Small intestine (tissue), 7 donors: ENCODE measurements around the gene LRSAM1. TPM values are rescaled to one million over a fixed set of nuclear protein-coding genes. Genes with fewer than 3 reads are reported as not detected.

Experiments
- DNase-seq, 2 donors: peaks; one replicate each; pipeline versions ENCODE4 v3.0.0 to v3.0.0-alpha.2; 2013
- FAIRE-seq: peaks from 2 replicates; lab custom pipeline; 2012; peaks lifted over from hg19 to GRCh38; lab: Jason Lieb, UNC
- H3K27ac ChIP-seq, 3 donors: one replicate each; pipeline ENCODE4 v1.5.1; 2013; ENCODE audit warnings: low read length in 2 of 3, mild to moderate bottlenecking in 2 of 3, control low read depth in 1 of 3, inconsistent platforms in 1 of 3, low read depth in 1 of 3, moderate library complexity in 1 of 3
- H3K27me3 ChIP-seq, 3 donors: one replicate each; pipeline ENCODE4 v1.6.1; 2013; ENCODE audit warnings: low read length in 3 of 3, inconsistent platforms in 1 of 3; ENCODE audit not compliant: control insufficient read depth in 3 of 3, insufficient read depth in 3 of 3
- H3K36me3 ChIP-seq, 3 donors: one replicate each; pipeline ENCODE4 v1.6.1; 2013; ENCODE audit warnings: low read length in 3 of 3, inconsistent platforms in 1 of 3, low read depth in 1 of 3, mild to moderate bottlenecking in 1 of 3, moderate library complexity in 1 of 3; ENCODE audit not compliant: control insufficient read depth in 3 of 3, insufficient read depth in 2 of 3
- H3K4me1 ChIP-seq, 3 donors: one replicate each; pipeline ENCODE4 v1.6.1; 2013; ENCODE audit warnings: low read length in 2 of 3, inconsistent platforms in 1 of 3, low read depth in 1 of 3, mild to moderate bottlenecking in 1 of 3, moderate library complexity in 1 of 3; ENCODE audit not compliant: control insufficient read depth in 3 of 3, insufficient read depth in 2 of 3
- H3K4me3 ChIP-seq, 3 donors: one replicate each; pipeline ENCODE4 v1.5.1; 2013; ENCODE audit warnings: low read length in 3 of 3, control low read depth in 1 of 3, inconsistent platforms in 1 of 3, low read depth in 1 of 3, mild to moderate bottlenecking in 1 of 3, moderate library complexity in 1 of 3
- H3K9me3 ChIP-seq, 2 donors: one replicate each; pipeline ENCODE4 v1.6.1; 2013; ENCODE audit warnings: low read depth in 1 of 2, low read length in 1 of 2; ENCODE audit not compliant: control insufficient read depth in 2 of 2, insufficient read depth in 1 of 2
- WGBS, 3 donors: extraction: QIAGEN DNeasy Blood & Tissue Kit; methylation state at CpG; one replicate each; pipeline ENCODE4 v1.1.7; 2013; 5-methylcytosine and 5-hydroxymethylcytosine counted together
- polyA plus RNA-seq, 4 donors: library from polyadenylated mRNA; stranded (reverse) in 3 of 4; unstranded in 1 of 4; fragments of 200-250 nt in 3 of 4; fragments of 120-200 nt in 1 of 4; gene quantifications; one replicate each; pipeline versions ENCODE4 v1.2.1 to v1.2.3, GENCODE V29; 2013
- donor health status: healthy with polysubstance abuse.
- donor health status: control.
- donor health status: control.
- donor health status: Bipolar disorder and iron deficiency.
- donor health status: healthy.

Gene LRSAM1
- polyA plus RNA-seq, 4 donors = 12.8 to 22.8 (median 18.2) TPM

- H3K9me3 ChIP-seq = no peaks in the 10 kb centered on the region
- peak overlapping the region in 1 of 3 donors; percentile 14 for H3K27ac ChIP-seq
- H3K4me1 ChIP-seq = peaks cover 0 to 10% (median 9%) of the 10 kb centered on the region in 3 donors
- WGBS, 3 donors = 94 to 96% (median 94%) methylated on average over 11 of the region's 11 CpGs
- no peaks in the 10 kb centered on the region for H3K27me3 ChIP-seq
- peaks cover 2 to 76% (median 9%) of the 10 kb centered on the region in 3 donors for H3K36me3 ChIP-seq
- H3K4me3 ChIP-seq = no peak overlapping the region
- FAIRE-seq (no peak), DNase-seq (no peak)
Measured at GRCh38 chr9:127517620-127518019, 66.3 kb downstream of the LRSAM1 start.

- FAIRE-seq = no peak
Measured at GRCh38 chr9:127518091-127518856, 67.0 kb downstream of the LRSAM1 start.

GRCh38 chr9:127519301-127520166 is 68.2 kb downstream of the LRSAM1 start:
- no peaks in the 10 kb centered on the region for H3K27me3 ChIP-seq
- no peak for FAIRE-seq
- peaks cover 2 to 13% of the 10 kb centered on the region in 2 donors for H3K9me3 ChIP-seq
- H3K4me1 ChIP-seq = peaks cover 0 to 10% (median 9%) of the 10 kb centered on the region in 3 donors
- DNase-seq = no peak
- peaks cover 2 to 83% (median 11%) of the 10 kb centered on the region in 3 donors for H3K36me3 ChIP-seq
- H3K4me3 ChIP-seq = no peak overlapping the region
- 74 to 91% (median 83%) methylated on average over 20 to 22 of the region's 22 CpGs for WGBS, 3 donors
- peak overlapping the region in 1 of 3 donors; percentile 79 for H3K27ac ChIP-seq

More at GRCh38 chr9:127518091-127518856, 67.0 kb downstream of the LRSAM1 start:
- no peak overlapping the region for H3K4me3 ChIP-seq
- peaks cover 0 to 2% of the 10 kb centered on the region in 2 donors for H3K9me3 ChIP-seq
- peaks cover 0 to 10% (median 9%) of the 10 kb centered on the region in 3 donors for H3K4me1 ChIP-seq
- H3K36me3 ChIP-seq = peaks cover 2 to 77% (median 9%) of the 10 kb centered on the region in 3 donors
- H3K27ac ChIP-seq = peak overlapping the region in 1 of 3 donors; percentile 57
- no peak for DNase-seq
- 60 to 80% (median 75%) methylated on average over 13 of the region's 13 CpGs for WGBS, 3 donors
- H3K27me3 ChIP-seq = no peaks in the 10 kb centered on the region

GRCh38 chr9:127520941-127521918 is 69.9 kb downstream of the LRSAM1 start:
- no peak overlapping the region for H3K4me3 ChIP-seq
- H3K4me1 ChIP-seq = peaks cover 0 to 10% (median 9%) of the 10 kb centered on the region in 3 donors
- DNase-seq = peak in 1 of 2 donors; percentile 27
- H3K36me3 ChIP-seq = peaks cover 2 to 89% (median 15%) of the 10 kb centered on the region in 3 donors
- H3K27ac ChIP-seq = peak overlapping the region; percentile 1 to 80 (median 79)
- WGBS, 3 donors = 61 to 79% (median 75%) methylated on average over 18 to 20 of the region's 20 CpGs
- H3K9me3 ChIP-seq = peaks cover 2 to 29% of the 10 kb centered on the region in 2 donors
- FAIRE-seq = no peak
- no peaks in the 10 kb centered on the region for H3K27me3 ChIP-seq

GRCh38 chr9:127521919-127522304 is 70.6 kb downstream of the LRSAM1 start:
- peaks cover 0 to 10% (median 9%) of the 10 kb centered on the region in 3 donors for H3K4me1 ChIP-seq
- peaks cover 2 to 90% (median 16%) of the 10 kb centered on the region in 3 donors for H3K36me3 ChIP-seq
- H3K27me3 ChIP-seq = no peaks in the 10 kb centered on the region
- 43 to 56% (median 53%) methylated on average over 5 of the region's 5 CpGs for WGBS, 3 donors
- H3K27ac ChIP-seq = peak overlapping the region; percentile 1 to 80 (median 79)
- DNase-seq = peak in 1 of 2 donors; percentile 23
- H3K9me3 ChIP-seq = peaks cover 2 to 33% of the 10 kb centered on the region in 2 donors
- FAIRE-seq = no peak
- no peak overlapping the region for H3K4me3 ChIP-seq

GRCh38 chr9:127522727-127523126 is 71.4 kb downstream of the LRSAM1 start:
- 25 to 69% (median 35%) methylated on average over 2 of the region's 2 CpGs for WGBS, 3 donors
- Histone ChIP-seq H3K27ac (peak overlapping the region in 2 of 3 donors; percentile 2 to 80), H3K9me3 (peaks cover 2 to 33% of the 10 kb centered on the region in 2 donors), H3K4me1 (peaks cover 0 to 10% (median 9%) of the 10 kb centered on the region in 3 donors), H3K4me3 (no peak overlapping the region), H3K27me3 (no peaks in the 10 kb centered on the region), H3K36me3 (peaks cover 0 to 90% (median 15%) of the 10 kb centered on the region in 3 donors)
- DNase-seq (peak in 1 of 2 donors; percentile 51), FAIRE-seq (no peak)

- Histone ChIP-seq H3K9me3 (peaks cover 2 to 33% of the 10 kb centered on the region in 2 donors), H3K27me3 (no peaks in the 10 kb centered on the region), H3K36me3 (peaks cover 0 to 90% (median 14%) of the 10 kb centered on the region in 3 donors), H3K4me3 (no peak overlapping the region), H3K27ac (peak overlapping the region in 1 of 3 donors; percentile 22), H3K4me1 (peaks cover 0 to 10% (median 9%) of the 10 kb centered on the region in 3 donors)
- FAIRE-seq (no peak), DNase-seq (peak in 1 of 2 donors; percentile 56)
- 91 to 94% (median 92%) methylated on average over 9 of the region's 9 CpGs for WGBS, 3 donors
Measured at GRCh38 chr9:127523312-127523851, 72.1 kb downstream of the LRSAM1 start.
